IMR-90 (cell line): ENCODE results near the gene ZNF618. TPM values are rescaled to one million over a fixed set of nuclear protein-coding genes. Genes with fewer than 3 reads are reported as not detected.

Experiments
- ATAC-seq: fragments of 200-7000 bp; cut with Tn5 transposase; 2 replicates; pipeline ENCODE4 v1.9.1; 2020; ENCODE audit warnings: low read depth, mild to moderate bottlenecking, moderate library complexity
- BruUV-seq: library from RNA; stranded (reverse); fragments of 400-500 nt; replicated peaks from 2 replicates; lab custom pipeline; 2021; lab: Mats Ljungman, UMichigan
- CTCF ChIA-PET: fragments of 300-600 bp; formaldehyde crosslinking; extraction: SDS; loops from one replicate; lab custom pipeline; 2021; ENCODE audit warnings: antibody characterized with exemption; lab: Yijun Ruan, JAX
- POLR2A ChIA-PET: fragments of 300-600 bp; sonication (Branson Sonifier 250); formaldehyde crosslinking; loops from one replicate; lab custom pipeline; 2022; ENCODE audit warnings: antibody characterized with exemption; ENCODE audit not compliant: unreplicated experiment; lab: Charles Lee
- DNase-seq: peaks from one replicate; pipeline ENCODE4 v3.0.0; 2013
- H2AFZ ChIP-seq: replicated peaks from 2 replicates; pipeline ENCODE3; 2013; ENCODE audit warnings: low read length, mild to moderate bottlenecking; ENCODE audit not compliant: poor library complexity
- H2AK5ac ChIP-seq: 2 replicates; pipeline ENCODE4 v1.6.1; 2013; ENCODE audit warnings: low read depth, low read length, inconsistent platforms
- H2AK9ac ChIP-seq: replicated peaks from 2 replicates; pipeline ENCODE3; 2013; ENCODE audit warnings: mild to moderate bottlenecking, low read depth, low read length, moderate library complexity; ENCODE audit not compliant: poor library complexity
- H2BK120ac ChIP-seq: 2 replicates; pipeline ENCODE4 v1.6.1; 2013; ENCODE audit warnings: low read depth, low read length, inconsistent platforms
- H2BK15ac ChIP-seq: 3 replicates; pipeline ENCODE4 v1.6.1; 2013; ENCODE audit warnings: low read depth, low read length, inconsistent platforms
- H2BK20ac ChIP-seq: 2 replicates; pipeline ENCODE4 v1.6.1; 2013; ENCODE audit warnings: low read depth, mild to moderate bottlenecking, inconsistent platforms, low read length, moderate library complexity
- H2BK5ac ChIP-seq: 2 replicates; pipeline ENCODE4 v1.6.1; 2013; ENCODE audit warnings: mild to moderate bottlenecking, low read depth, low read length, inconsistent platforms; ENCODE audit not compliant: poor library complexity, severe bottlenecking
- H3K14ac ChIP-seq: replicated peaks from 2 replicates; pipeline ENCODE4 v1.6.1; 2013; ENCODE audit warnings: low read depth, low read length, inconsistent platforms
- H3K18ac ChIP-seq: 2 replicates; pipeline ENCODE4 v1.6.1; 2013; ENCODE audit warnings: low read depth, low read length, control low read depth
- H3K23ac ChIP-seq: 2 replicates; pipeline ENCODE4 v1.6.1; 2013; ENCODE audit warnings: low read depth, low read length, inconsistent platforms
- H3K27ac ChIP-seq: 2 replicates; pipeline ENCODE4 v1.5.1; 2013; ENCODE audit warnings: mild to moderate bottlenecking, control low read depth, low read length; ENCODE audit not compliant: insufficient read depth
- H3K27me3 ChIP-seq: 2 replicates; pipeline ENCODE4 v1.6.1; 2013; ENCODE audit warnings: low read length; ENCODE audit not compliant: control insufficient read depth, insufficient read depth
- H3K36me3 ChIP-seq: 2 replicates; pipeline ENCODE4 v1.6.1; 2013; ENCODE audit warnings: low read length, mixed read lengths; ENCODE audit not compliant: control insufficient read depth, insufficient read depth
- H3K4ac ChIP-seq: 2 replicates; pipeline ENCODE4 v1.6.1; 2013; ENCODE audit warnings: low read depth, low read length, inconsistent platforms
- H3K4me1 ChIP-seq: 2 replicates; pipeline ENCODE4 v1.6.1; 2013; ENCODE audit warnings: low read length, mixed read lengths; ENCODE audit not compliant: control insufficient read depth, insufficient read depth
- H3K4me2 ChIP-seq: 2 replicates; pipeline ENCODE4 v1.6.1; 2013; ENCODE audit warnings: low read depth, mild to moderate bottlenecking, control low read depth, low read length, moderate library complexity
- H3K4me3 ChIP-seq: 2 replicates; pipeline ENCODE4 v1.5.1; 2013; ENCODE audit warnings: low read depth, mild to moderate bottlenecking, control low read depth, low read length, moderate library complexity; ENCODE audit not compliant: insufficient read depth
- H3K56ac ChIP-seq: 2 replicates; pipeline ENCODE4 v1.6.1; 2013; ENCODE audit warnings: low read length, inconsistent platforms; ENCODE audit not compliant: insufficient read depth; ENCODE audit errors: extremely low read depth
- H3K79me1 ChIP-seq, 2 experiments: 2 replicates each; pipeline ENCODE4 v1.6.1; 2013; ENCODE audit warnings: low read length in 2 of 2, inconsistent platforms in 1 of 2, low read depth in 1 of 2
- H3K9ac ChIP-seq: 2 replicates; pipeline ENCODE4 v1.6.1; 2013; ENCODE audit warnings: low read depth, low read length, control low read depth
- H3K9me1 ChIP-seq: 2 replicates; pipeline ENCODE4 v1.6.1; 2013; ENCODE audit warnings: low read length, inconsistent platforms; ENCODE audit not compliant: insufficient read depth
- H3K9me3 ChIP-seq: 2 replicates; pipeline ENCODE4 v1.6.1; 2013; ENCODE audit warnings: low read length; ENCODE audit not compliant: control insufficient read depth, insufficient read depth
- H4K20me1 ChIP-seq: 2 replicates; pipeline ENCODE4 v1.6.1; 2013; ENCODE audit warnings: low read length, inconsistent platforms; ENCODE audit not compliant: insufficient read depth
- H4K5ac ChIP-seq: 2 replicates; pipeline ENCODE4 v1.6.1; 2013; ENCODE audit warnings: mild to moderate bottlenecking, low read depth, low read length, control low read depth
- H4K8ac ChIP-seq, 2 experiments: 2 replicates each; pipeline ENCODE4 v1.6.1; 2013; ENCODE audit warnings: low read depth in 2 of 2, low read length in 2 of 2, control low read depth in 1 of 2, inconsistent platforms in 1 of 2
- H4K91ac ChIP-seq: 2 replicates; pipeline ENCODE4 v1.6.1; 2013; ENCODE audit warnings: low read depth, low read length, inconsistent platforms; ENCODE audit not compliant: insufficient read depth
- BHLHE40 ChIP-seq: fragments of 150-350 bp; IDR thresholded peaks from 2 replicates; pipeline ENCODE4 v1.6.1; 2016; ENCODE audit warnings: mild to moderate bottlenecking, low read depth, low read length
- CEBPB ChIP-seq: IDR thresholded peaks from 2 replicates; pipeline ENCODE4 v1.6.1; 2012; ENCODE audit warnings: low read depth, low read length, improper control_type of control experiment
- FOS ChIP-seq: fragments of 150-350 bp; IDR thresholded peaks from 2 replicates; pipeline ENCODE4 v1.6.1; 2016; ENCODE audit warnings: low read depth, low read length
- MAFK ChIP-seq: IDR thresholded peaks from 2 replicates; pipeline ENCODE4 v1.6.1; 2012; ENCODE audit warnings: low read depth, low read length, improper control_type of control experiment
- MXI1 ChIP-seq: IDR thresholded peaks from 2 replicates; pipeline ENCODE4 v1.6.1; 2012; ENCODE audit warnings: low read depth, mild to moderate bottlenecking, low read length, moderate library complexity, borderline replicate concordance
- NFE2L2 ChIP-seq: fragments of 150-350 bp; IDR thresholded peaks from 2 replicates; pipeline ENCODE4 v1.6.1; 2016; ENCODE audit warnings: low read depth, mild to moderate bottlenecking, low read length
- POLR2A ChIP-seq: IDR thresholded peaks from 2 replicates; pipeline ENCODE4 v1.6.1; 2012; ENCODE audit warnings: mild to moderate bottlenecking, low read depth, low read length
- RAD21 ChIP-seq: IDR thresholded peaks from 2 replicates; pipeline ENCODE4 v1.6.1; 2012; ENCODE audit warnings: low read length, improper control_type of control experiment
- SMC3 ChIP-seq: fragments of 150-350 bp; IDR thresholded peaks from 2 replicates; pipeline ENCODE4 v1.6.1; 2016; ENCODE audit warnings: low read depth, mild to moderate bottlenecking, antibody characterized with exemption, low read length, moderate library complexity
- WGBS, 2 experiments: methylation state at CpG; one replicate each; pipeline versions ENCODE4 v1.1.5 to v1.1.7; 2013; ENCODE audit warnings: missing lambda C conversion rate in 2 of 2; ENCODE audit not compliant: insufficient read length in 1 of 2; ENCODE audit errors: extremely low coverage in 2 of 2; 5-methylcytosine and 5-hydroxymethylcytosine counted together
- dilution Hi-C: fragments of 300-500 bp; cut with HindIII; formaldehyde crosslinking; loops from one replicate; pipeline ENCODE4 v1.14.3; 2018; ENCODE audit warnings: low sequenced_read_pairs; ENCODE audit not compliant: unreplicated experiment
- in situ Hi-C: fragments of 300-500 bp; cut with MboI; formaldehyde crosslinking; loops from 3 replicates; pipeline ENCODE4 v1.14.3; 2019; ENCODE audit warnings: low sequenced_read_pairs, inconsistent platforms, mixed read lengths
- intact Hi-C: fragments of 100-400 bp; cut with micrococcal nuclease; formaldehyde crosslinking; loops from 2 replicates; pipeline ENCODE4 v1.10.0; 2022
- polyA plus RNA-seq, 3 experiments: library from polyadenylated mRNA; depleted of rRNA; stranded (reverse); fragments of >200 nt; gene quantifications; 2 replicates each; pipeline ENCODE4 v1.2.3, GENCODE V29; 2012; ENCODE audit warnings: low replicate concordance in 1 of 3
- total RNA-seq: library from RNA; depleted of rRNA; stranded (reverse); fragments of >200 nt; gene quantifications from 2 replicates; pipeline ENCODE4 v1.2.3, GENCODE V29; 2012
- TF ChIP-seq, protein P1 (sequence below): fragments of 150-350 bp; IDR thresholded peaks from 2 replicates; pipeline ENCODE4 v1.6.1; 2016; ENCODE audit warnings: low read depth, mild to moderate bottlenecking, low read length, moderate library complexity, borderline replicate concordance
- TF ChIP-seq, protein P2 (sequence below): conservative IDR thresholded peaks from 2 replicates; pipeline ENCODE4 v1.5.1; 2012; ENCODE audit warnings: mild to moderate bottlenecking, low read depth, low read length, improper control_type of control experiment
- TF ChIP-seq, protein P3 (sequence below): fragments of 150-350 bp; IDR thresholded peaks from 2 replicates; pipeline ENCODE4 v1.6.1; 2017; ENCODE audit warnings: mild to moderate bottlenecking, antibody characterized with exemption, low read length, low read depth

The ZNF618 gene
- total and polyA plus RNA-seq, 2 of the 4 experiments (the other 2 are of a cell fraction) = 8.2 to 9.4 TPM

DNA sequence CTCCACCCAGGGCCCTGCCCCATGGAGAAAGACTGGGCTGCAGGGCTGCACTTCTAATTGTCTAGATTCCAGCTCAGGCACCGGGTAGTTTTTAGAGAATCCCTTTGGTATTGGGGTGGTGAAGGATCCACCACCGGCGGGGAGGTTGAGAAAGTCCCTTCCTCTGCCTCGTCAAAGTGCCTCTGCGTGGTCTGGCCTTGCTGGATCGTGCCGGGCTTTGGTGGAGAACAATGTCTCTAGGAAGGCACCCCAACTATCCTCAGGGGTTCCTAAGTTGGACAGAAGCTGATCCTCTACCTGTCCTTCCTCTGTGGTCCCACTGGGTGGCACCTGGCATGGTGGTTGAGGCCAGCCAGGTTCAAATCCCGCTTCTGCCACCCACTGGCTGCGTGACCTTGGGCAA lies 209.3 kb downstream of the ZNF618 start:
- Histone ChIP-seq H3K4me2 (no peak overlapping the region), H3K27ac (no peak overlapping the region), H4K5ac (no peak overlapping the region), H3K9me3 (0 out of 2 replicates have a peak, but pooled peaks cover 2% of the 10 kb centered on the region), H3K4me1 (no peaks in the 10 kb centered on the region), H3K9ac (no peak overlapping the region), H3K9me1 (no peaks in the 10 kb centered on the region), H3K4me3 (no peak overlapping the region), H3K27me3 (peaks cover 51% of the 10 kb centered on the region), H3K56ac (no peak overlapping the region), H2AK9ac (no peak overlapping the region), H2BK5ac (no peak overlapping the region), H2BK120ac (no peak overlapping the region), H4K8ac (no peak overlapping the region), H2AK5ac (no peak overlapping the region), H2AFZ (no peak overlapping the region), H2BK20ac (no peak overlapping the region), H3K18ac (no peak overlapping the region), H3K79me1 (no peaks in the 10 kb centered on the region), H2BK15ac (no peak overlapping the region), H3K23ac (no peak overlapping the region), H3K36me3 (no peaks in the 10 kb centered on the region), H3K14ac (no peak overlapping the region), H3K4ac (no peak overlapping the region), H4K91ac (no peak overlapping the region), H4K20me1 (no peaks in the 10 kb centered on the region; the same call in 1 of the 2 replicates)
- intact Hi-C loops = no loop called here
- dilution Hi-C loops = no loop called here
- in situ Hi-C loops = no loop called here
- POLR2A ChIA-PET = no interaction called here
- ATAC-seq = no peak
- CTCF ChIA-PET = no interaction called here
- BruUV-seq = no TSS peak
- 60% methylated on average over 1 of the region's 9 CpGs; no CpG with 5 or more reads in 1 of the 2 experiments for WGBS, 2 experiments
- DNase-seq = no peak
- TF ChIP-seq FOS = no peak
- TF ChIP-seq POLR2A = no peak
- TF ChIP-seq MAFK = no peak
- TF ChIP-seq MXI1 = no peak
- TF ChIP-seq NFE2L2 = no peak
- TF ChIP-seq CEBPB = no peak
- no peak for TF ChIP-seq SMC3
- TF ChIP-seq, protein P1, sequence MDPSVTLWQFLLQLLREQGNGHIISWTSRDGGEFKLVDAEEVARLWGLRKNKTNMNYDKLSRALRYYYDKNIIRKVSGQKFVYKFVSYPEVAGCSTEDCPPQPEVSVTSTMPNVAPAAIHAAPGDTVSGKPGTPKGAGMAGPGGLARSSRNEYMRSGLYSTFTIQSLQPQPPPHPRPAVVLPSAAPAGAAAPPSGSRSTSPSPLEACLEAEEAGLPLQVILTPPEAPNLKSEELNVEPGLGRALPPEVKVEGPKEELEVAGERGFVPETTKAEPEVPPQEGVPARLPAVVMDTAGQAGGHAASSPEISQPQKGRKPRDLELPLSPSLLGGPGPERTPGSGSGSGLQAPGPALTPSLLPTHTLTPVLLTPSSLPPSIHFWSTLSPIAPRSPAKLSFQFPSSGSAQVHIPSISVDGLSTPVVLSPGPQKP = no peak
- TF ChIP-seq RAD21 = no peak
- TF ChIP-seq, protein P2, sequence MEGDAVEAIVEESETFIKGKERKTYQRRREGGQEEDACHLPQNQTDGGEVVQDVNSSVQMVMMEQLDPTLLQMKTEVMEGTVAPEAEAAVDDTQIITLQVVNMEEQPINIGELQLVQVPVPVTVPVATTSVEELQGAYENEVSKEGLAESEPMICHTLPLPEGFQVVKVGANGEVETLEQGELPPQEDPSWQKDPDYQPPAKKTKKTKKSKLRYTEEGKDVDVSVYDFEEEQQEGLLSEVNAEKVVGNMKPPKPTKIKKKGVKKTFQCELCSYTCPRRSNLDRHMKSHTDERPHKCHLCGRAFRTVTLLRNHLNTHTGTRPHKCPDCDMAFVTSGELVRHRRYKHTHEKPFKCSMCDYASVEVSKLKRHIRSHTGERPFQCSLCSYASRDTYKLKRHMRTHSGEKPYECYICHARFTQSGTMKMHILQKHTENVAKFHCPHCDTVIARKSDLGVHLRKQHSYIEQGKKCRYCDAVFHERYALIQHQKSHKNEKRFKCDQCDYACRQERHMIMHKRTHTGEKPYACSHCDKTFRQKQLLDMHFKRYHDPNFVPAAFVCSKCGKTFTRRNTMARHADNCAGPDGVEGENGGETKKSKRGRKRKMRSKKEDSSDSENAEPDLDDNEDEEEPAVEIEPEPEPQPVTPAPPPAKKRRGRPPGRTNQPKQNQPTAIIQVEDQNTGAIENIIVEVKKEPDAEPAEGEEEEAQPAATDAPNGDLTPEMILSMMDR = no peak
- no peak for TF ChIP-seq BHLHE40
- TF ChIP-seq, protein P3, sequence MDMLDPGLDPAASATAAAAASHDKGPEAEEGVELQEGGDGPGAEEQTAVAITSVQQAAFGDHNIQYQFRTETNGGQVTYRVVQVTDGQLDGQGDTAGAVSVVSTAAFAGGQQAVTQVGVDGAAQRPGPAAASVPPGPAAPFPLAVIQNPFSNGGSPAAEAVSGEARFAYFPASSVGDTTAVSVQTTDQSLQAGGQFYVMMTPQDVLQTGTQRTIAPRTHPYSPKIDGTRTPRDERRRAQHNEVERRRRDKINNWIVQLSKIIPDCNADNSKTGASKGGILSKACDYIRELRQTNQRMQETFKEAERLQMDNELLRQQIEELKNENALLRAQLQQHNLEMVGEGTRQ = no peak
